Measurements from ENCODE around the gene FXYD5.

DNA sequence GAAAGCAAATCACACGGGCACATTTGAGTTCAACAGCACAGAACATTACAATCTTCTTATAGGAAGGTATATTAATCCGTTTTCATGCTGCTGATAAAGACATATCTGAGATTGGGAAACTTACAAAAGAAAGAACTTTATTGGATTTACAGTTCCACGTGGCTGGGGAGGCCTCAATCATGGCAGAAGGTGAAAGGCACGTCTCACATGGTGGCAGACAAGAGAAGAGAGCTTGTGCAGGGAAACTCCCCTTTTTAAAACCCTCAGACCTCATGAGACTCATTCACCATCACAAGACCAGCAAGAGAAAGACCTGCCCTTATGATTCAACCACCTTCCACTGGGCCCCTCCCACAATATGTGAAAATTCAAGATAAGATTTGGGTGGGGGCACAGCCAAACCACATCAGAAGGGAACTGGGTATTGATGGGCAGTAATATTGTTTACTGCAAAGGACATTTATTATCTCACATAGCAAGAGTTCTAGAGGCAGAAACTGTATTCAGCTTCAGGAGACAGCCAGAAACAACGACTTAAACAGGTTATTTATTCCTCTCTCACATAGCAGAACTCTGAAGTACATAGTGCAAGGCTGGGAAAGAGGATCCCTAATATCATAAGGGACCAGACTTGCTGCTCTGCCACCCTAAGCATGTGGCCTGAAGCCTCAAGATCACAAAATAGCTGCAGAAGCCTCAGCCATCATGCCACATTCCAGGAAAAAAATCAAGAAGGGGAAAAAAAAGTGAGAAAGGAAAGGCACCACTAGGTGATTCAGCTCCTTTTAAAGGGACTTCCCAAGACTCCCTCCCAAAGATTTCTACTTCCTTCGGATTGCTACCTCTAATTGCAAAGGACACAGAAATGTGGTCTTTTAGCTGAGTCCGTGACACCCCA, 23.1 kb downstream of the FXYD5 start:
- TF ChIP-seq, protein P1, sequence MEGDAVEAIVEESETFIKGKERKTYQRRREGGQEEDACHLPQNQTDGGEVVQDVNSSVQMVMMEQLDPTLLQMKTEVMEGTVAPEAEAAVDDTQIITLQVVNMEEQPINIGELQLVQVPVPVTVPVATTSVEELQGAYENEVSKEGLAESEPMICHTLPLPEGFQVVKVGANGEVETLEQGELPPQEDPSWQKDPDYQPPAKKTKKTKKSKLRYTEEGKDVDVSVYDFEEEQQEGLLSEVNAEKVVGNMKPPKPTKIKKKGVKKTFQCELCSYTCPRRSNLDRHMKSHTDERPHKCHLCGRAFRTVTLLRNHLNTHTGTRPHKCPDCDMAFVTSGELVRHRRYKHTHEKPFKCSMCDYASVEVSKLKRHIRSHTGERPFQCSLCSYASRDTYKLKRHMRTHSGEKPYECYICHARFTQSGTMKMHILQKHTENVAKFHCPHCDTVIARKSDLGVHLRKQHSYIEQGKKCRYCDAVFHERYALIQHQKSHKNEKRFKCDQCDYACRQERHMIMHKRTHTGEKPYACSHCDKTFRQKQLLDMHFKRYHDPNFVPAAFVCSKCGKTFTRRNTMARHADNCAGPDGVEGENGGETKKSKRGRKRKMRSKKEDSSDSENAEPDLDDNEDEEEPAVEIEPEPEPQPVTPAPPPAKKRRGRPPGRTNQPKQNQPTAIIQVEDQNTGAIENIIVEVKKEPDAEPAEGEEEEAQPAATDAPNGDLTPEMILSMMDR (IDR thresholded peaks at IDR 0.05; ENCODE audit: extremely low read depth in 1 of 2, insufficient read depth in 1 of 2, low read depth in 1 of 2, low read length in 2 of 2), result no peak
- TF ChIP-seq POLR2AphosphoS5 (IDR thresholded peaks at IDR 0.05; ENCODE audit: insufficient read depth, low read depth, low read length) (no peak), JUN (IDR thresholded peaks at IDR 0.05; ENCODE audit: borderline replicate concordance, insufficient read depth, insufficient read length, low read depth) (no peak), FOS (IDR thresholded peaks at IDR 0.05; ENCODE audit: borderline replicate concordance, insufficient read depth, low read length) (no peak)

Data from endothelial cell of umbilical vein (primary cell).